Measurements from ENCODE around the gene SRSF9.

SRSF9 gene

DNA sequence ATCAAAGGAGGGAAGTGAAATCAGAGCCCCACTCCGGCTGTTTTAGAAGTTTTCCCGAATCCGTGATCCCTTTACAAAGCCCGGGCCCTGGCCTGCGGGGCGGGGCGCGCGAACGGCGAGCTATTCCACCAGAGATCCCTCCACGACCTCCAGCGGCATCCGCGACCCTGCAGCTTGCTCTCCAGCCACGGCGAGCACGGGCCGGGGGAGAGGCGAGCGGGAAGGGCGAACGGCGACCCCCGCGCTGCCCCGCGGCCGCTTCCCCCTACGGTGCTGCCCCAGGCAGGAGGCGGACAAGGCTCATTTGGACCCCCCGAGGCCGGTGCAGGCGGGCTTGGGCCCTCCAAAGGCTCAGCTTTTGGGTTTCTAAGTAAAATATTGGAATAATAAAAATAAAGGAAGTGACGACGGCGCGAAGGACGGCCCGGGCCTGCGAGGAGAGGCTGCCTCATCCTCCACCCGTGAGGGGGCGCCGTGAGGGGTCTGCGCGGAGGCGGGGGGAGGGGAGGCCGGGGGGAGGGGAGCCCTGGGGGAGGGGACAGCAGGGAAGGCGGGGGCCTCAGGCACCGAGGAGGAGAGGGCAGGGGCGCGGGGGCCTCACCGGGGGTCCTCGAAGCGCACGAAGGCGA lies 613 bp downstream of the SRSF9 start:
- TF ChIP-seq GATA3 (IDR thresholded peaks at IDR 0.05; ENCODE audit: low read depth, low read length) (no peak), GATA2 (IDR thresholded peaks at IDR 0.05; ENCODE audit: low read depth, low read length) (no peak)

DNA sequence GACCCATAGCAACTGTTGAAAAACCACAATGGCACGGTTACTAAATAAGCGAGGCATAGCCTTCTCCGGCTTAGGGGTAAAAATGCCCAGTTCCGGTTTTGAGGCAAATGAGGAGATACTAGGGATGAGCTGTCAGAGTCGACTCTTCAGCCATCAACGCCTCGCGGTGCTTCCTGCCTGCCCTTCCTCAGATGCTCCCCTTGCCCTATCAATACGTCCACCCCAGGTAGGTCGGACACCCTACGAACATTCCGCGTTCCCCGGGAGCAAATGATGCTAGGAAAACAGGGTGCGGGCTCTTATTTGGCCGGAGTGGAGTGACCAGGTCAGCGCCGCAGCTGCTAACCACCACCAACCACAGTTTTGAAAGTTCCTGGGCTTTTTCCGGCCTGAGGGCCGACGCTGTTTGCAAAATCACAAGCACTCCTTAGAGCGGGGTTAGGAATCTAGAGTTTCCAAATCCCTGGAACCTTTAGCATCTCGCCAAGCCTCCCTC lies 1.2 kb downstream of the SRSF9 start:
- TF ChIP-seq GATA3 (IDR thresholded peaks at IDR 0.05; ENCODE audit: low read depth, low read length) (no peak), GATA2 (IDR thresholded peaks at IDR 0.05; ENCODE audit: low read depth, low read length) (no peak)

DNA sequence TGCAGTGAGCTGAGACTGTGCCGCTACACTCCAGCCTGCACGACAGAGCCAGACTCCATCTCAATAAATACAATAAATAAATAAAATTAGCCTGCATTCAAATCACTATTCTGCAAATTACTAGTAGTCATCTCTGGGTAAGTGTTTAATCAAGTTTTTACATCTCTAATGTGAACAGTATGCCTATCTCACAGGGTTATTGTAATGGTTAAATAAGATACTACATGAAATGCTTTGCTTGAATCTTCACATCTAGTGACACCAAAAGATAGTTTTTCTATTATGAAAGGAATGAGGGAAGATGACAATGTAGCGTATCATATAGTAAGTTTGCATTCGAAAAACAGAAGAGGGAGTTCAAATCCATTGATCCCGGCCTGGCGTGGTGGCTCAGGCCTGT lies 2.1 kb downstream of the SRSF9 start:
- TF ChIP-seq GATA3 (IDR thresholded peaks at IDR 0.05; ENCODE audit: low read depth, low read length), result no peak

DNA sequence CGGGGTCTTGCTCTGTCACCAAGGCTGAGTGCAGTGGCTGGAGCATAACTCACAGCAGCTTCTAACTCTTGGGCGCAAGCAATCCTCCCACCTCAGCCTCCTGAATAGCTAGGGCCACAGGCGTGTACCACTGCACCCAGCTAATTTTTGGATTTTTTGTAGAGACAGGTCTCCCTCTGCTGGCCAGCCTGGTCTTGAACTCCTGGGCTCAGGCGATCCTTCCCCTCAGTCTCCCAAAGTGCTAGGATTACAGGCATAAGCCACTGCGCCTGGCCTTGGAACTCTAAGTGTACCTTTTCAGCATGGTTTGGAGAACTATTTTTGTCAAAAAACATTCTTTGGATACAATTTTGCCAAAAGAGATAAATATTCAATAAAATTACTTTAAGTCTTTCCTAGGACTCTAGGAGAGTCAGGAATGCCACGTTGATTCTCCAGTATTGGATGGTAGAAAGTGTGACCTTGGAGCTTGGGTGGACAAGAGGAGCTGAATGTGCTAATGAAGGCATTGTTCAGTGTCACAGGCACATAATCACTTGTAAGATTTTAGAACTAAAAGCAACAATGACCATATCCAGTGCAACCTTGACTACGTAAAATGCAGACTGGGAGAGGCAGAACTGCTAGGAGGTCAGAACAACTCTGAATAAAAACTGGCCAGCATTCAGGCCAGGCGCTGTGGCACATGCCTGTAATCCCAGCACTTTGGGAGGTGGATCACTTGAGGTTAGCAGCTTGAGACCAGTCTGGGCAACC lies 2.8 kb downstream of the SRSF9 start:
- TF ChIP-seq GATA3 (IDR thresholded peaks at IDR 0.05; ENCODE audit: low read depth, low read length) (no peak), GATA2 (IDR thresholded peaks at IDR 0.05; ENCODE audit: low read depth, low read length) (no peak)

DNA sequence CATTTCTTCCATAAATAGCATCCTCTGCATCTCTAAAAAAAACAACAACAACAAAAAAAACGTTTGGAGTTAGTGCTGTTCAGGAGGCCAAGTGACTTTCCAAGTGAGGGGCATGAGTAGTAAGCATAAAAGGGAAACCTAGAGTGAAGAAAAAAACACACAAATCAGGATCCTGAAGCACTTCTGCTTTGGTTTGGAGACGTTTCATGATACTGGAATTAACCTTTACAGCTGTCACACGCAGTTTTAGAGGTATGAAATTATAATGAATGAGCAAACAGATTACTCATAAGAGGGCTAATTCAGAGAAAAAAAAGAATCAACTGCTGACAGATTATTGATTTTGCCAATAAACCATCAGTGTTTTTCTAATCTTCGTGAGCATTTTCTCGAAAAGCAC lies 3.8 kb downstream of the SRSF9 start:
- TF ChIP-seq GATA2 (IDR thresholded peaks at IDR 0.05; ENCODE audit: low read depth, low read length), result no peak
- TF ChIP-seq GATA3 (IDR thresholded peaks at IDR 0.05; ENCODE audit: low read depth, low read length), result no peak

DNA sequence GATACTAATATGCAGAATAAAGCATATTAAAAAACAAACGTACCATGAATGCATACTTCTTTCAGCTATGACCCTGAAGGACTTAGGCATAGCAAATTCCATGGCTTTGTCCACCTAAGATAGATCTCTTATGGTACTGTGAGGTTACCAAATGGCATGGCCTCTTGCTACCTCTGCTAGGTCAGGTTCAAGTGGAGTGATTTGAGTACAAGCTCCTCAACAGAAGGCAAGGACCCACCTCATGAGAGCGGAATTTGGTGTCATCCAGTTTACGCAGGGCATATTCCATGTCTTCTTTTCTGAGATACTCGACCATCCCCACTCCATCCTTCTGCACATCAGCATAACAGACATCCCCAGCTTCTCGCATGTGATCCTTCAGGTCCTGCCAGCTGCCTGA lies 5.8 kb downstream of the SRSF9 start:
- TF ChIP-seq GATA2 (IDR thresholded peaks at IDR 0.05; ENCODE audit: low read depth, low read length), result no peak
- TF ChIP-seq GATA3 (IDR thresholded peaks at IDR 0.05; ENCODE audit: low read depth, low read length), result no peak

DNA sequence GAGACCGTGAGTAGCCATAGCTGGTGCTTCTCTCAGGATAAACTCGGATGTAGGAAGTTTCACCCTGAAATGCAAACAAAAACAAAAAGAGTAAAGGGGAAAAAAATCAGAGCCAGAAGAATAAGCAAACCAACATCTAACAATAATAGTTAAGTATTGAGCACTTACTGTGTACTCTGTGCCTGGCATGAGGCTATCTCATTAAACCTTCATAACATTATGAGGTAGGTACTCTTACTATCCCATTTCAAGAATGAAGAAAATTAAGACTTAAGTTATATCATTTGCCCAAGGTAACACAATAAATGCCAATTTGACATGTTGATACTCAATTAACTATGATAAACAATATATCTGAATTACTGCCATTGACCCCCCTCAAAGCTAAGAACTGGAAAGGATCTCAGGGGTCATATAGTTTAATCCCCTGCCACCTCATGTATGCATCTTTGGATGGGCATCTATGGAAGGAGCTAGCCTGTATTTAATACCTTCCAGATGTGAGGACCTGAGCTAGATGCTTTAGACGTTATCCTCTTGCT lies 7.4 kb downstream of the SRSF9 start:
- TF ChIP-seq GATA2 (IDR thresholded peaks at IDR 0.05; ENCODE audit: low read depth, low read length), result no peak
- TF ChIP-seq GATA3 (IDR thresholded peaks at IDR 0.05; ENCODE audit: low read depth, low read length), result no peak

DNA sequence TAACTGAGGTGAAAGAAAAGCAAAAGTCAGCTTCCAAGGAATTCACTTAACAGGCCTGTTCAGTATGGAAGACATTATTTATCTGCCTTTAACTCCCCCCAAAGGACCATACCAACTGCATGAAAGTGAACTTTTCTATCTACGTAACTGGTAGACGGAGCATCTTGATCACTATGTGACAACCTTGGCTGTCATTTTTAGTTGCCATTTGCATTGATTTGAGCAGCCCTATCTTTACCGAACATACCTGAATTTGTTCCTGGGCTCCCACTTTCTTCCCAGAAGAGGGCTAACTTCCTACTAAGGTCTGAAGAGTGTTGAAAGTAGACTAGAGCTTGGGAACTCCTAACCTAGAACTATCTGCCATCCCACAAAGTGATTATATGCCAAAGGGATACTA lies 9.4 kb downstream of the SRSF9 start:
- TF ChIP-seq GATA3 (IDR thresholded peaks at IDR 0.05; ENCODE audit: low read depth, low read length) (no peak), GATA2 (IDR thresholded peaks at IDR 0.05; ENCODE audit: low read depth, low read length) (no peak)

DNA sequence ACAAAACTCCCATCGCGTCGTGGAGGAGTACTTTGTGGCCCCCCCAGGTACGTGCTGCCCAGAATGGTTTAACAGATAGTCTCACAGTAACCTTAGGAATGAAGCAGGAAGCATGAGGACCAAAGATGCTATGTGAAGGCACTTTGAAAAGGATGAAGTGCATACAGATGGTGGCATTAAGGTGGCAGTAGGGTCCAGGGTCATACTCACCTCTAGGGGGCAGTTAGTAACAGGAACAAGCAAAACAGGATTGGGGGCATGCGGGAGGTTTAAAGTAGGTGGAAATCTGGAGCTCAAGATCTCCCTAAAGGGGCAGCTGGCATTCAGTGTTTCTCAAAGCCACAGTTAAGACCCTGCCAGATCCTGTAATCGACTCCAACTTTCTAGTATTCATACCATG lies 12.4 kb downstream of the SRSF9 start:
- TF ChIP-seq GATA2 (IDR thresholded peaks at IDR 0.05; ENCODE audit: low read depth, low read length) (no peak), GATA3 (IDR thresholded peaks at IDR 0.05; ENCODE audit: low read depth, low read length) (no peak)

DNA sequence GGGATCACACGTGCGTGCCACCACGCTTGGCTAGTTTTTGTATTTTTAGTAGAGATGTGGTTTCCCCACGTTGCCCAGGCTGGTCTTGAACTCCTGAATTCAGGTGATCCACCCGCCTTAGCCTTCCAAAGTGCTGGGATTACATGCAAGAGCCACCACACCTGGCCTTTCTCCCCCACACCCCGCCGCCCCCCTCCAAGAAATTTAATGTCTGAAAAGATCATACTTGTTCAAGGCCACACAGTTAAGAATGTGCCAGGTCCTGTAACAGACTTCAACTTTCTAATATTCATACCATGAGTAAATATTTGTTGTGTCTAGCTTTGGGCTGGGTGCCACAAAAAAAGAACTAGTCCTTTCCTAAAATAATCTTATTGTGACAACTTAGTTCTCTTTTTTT lies 14.2 kb downstream of the SRSF9 start:
- TF ChIP-seq GATA3 (IDR thresholded peaks at IDR 0.05; ENCODE audit: low read depth, low read length) (no peak), GATA2 (IDR thresholded peaks at IDR 0.05; ENCODE audit: low read depth, low read length) (no peak)

DNA sequence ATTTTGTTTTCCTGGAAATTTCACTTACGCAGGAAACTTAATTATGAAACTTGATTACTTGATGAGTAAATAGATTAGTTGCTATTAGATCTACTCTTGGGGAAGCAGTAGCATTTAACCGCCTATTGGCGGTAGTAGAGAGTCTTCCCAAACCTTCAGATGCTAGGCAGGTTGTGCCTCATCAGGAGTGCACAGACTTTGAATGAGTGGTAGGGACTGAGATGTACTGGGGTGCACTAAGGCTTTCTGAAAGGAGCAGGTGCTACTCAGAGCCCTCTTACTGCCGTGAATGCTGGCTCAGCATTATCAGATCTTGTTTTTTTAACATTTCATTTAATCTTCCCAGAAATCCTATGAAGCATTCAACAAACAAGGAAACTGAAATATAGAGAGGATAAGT lies 15.6 kb downstream of the SRSF9 start:
- TF ChIP-seq GATA3 (IDR thresholded peaks at IDR 0.05; ENCODE audit: low read depth, low read length), result no peak
- TF ChIP-seq GATA2 (IDR thresholded peaks at IDR 0.05; ENCODE audit: low read depth, low read length), result no peak

DNA sequence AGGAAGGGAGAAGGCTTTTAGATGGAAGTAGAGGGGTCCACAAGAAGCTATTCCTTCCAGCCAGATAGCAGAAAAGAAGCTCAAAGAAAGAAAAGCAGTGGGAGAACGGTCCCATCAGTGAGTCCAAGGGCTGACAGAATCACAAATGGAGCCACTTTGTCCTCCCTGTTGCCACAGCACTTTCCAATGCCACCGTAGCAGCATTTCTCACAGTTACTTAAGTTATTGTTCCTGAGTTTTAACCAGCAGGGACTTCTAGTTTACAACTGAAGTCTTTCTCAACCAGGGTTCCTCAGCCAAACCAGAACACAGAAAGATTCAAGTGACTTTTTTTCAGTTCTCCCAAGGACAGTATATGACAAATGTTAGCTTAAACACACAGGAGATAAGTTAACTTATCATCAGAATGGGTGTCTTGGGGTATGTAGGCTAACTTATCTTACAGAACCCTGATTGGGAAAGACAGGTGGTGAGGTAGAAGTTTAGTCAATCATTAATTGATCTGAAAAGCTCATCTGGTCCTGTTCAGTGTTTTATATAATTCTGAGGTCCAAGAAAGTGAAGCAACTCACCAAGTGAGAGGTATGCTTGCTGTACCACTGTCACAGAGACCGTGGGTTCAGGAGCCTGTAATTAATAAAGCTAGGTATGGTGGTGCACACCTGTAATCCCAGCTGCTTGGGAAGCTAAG lies 16.3 kb downstream of the SRSF9 start:
- TF ChIP-seq GATA3 (IDR thresholded peaks at IDR 0.05; ENCODE audit: low read depth, low read length), result no peak
- TF ChIP-seq GATA2 (IDR thresholded peaks at IDR 0.05; ENCODE audit: low read depth, low read length), result no peak

DNA sequence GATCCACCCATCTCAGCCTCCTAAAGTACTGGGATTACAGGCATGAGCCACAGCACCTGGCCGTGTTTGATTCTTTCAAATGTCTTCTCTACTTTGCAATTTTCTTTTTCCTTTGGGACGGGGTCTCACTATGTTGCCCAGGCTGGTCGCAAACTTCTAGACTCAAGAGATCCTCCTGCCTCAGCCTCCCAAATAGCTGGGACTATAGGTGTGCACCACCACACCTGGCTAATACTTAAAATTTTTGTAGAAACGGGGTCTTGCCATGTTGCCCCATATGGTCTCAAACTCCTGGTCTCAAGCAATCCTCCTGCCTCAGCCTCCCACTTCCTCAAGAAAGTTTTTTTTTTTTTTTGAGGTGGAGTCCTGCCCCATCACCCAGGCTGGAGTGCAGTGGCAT lies 21.6 kb downstream of the SRSF9 start:
- TF ChIP-seq GATA3 (IDR thresholded peaks at IDR 0.05; ENCODE audit: low read depth, low read length), result no peak
- no peak for TF ChIP-seq GATA2 (IDR thresholded peaks at IDR 0.05; ENCODE audit: low read depth, low read length)

All from SH-SY5Y (cell line).